Measurements from ENCODE around the gene RCAN1. TPM values are rescaled to one million over a fixed set of nuclear protein-coding genes. Genes with fewer than 3 reads are reported as not detected.

RCAN1 gene
- total and polyA plus RNA-seq, 2 of the 13 experiments (the other 11 are each of a cell fraction or from before 2014, with no cell fraction given) = 9.4 to 34.1 TPM

DNA sequence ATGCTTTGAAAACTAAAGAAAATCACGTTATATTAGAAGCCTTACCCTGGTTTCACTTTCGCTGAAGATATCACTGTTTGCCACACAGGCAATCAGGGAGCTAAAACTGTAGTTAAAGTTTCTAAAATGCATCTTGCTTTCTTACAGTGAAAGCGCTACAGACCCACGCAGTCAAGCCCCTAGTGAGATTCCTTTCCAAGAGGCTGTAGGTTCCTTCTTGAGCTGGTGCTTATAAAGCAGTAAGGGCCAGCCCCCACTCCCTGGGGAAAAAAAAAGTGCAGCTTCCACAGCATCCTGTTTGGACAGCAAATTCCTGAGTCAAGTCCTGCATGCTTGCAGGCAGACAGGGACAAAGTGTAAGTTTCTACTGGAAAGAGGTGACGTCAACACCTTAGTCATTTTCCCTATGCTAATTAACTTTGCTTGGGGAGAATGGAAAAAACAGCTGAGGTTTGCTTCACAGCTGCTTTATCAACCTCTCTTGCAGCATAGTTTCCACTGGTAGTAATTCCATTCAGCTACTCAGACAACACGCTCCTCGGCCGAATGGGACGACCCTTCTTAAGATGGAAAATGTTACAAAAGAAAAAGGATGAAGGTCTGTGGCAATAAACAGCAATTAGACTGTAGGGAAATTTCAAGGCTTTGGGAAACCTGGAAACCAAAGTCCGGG, 88.2 kb downstream of the RCAN1 start (continued):
- TF ChIP-seq HMGXB3 (CRISPR knock-in tag; IDR thresholded peaks at IDR 0.05; ENCODE audit: borderline replicate concordance) (no peak; the same call in 1 of the 2 replicates), PITX1 (CRISPR knock-in tag; IDR thresholded peaks at IDR 0.05) (peak; percentile 76; the same call in 1 of the 2 replicates), NR2F6 (IDR thresholded peaks at IDR 0.05) (peak; percentile 66), NR2F6 (CRISPR knock-in tag; IDR thresholded peaks at IDR 0.05) (peak; percentile 60; the same call in 1 of the 2 replicates), ZNF672 (CRISPR knock-in tag; IDR thresholded peaks at IDR 0.05) (no peak), ATRX (CRISPR knock-in tag; IDR thresholded peaks at IDR 0.05; ENCODE audit: borderline replicate concordance) (no peak), MAFK (conservative IDR thresholded peaks at IDR 0.05 in 1 of 2, IDR thresholded peaks at IDR 0.05 in 1 of 2; ENCODE audit: low read length in 2 of 2) (peak; percentile 68 to 77), RFX5 (IDR thresholded peaks at IDR 0.05; ENCODE audit: low read depth, low read length) (0 out of 2 replicates have a peak, but pooled peaks have one; percentile 14), RNF2 (conservative IDR thresholded peaks at IDR 0.05; ENCODE audit: low read depth) (no peak), SKI (IDR thresholded peaks at IDR 0.05; ENCODE audit: partially characterized antibody) (peak; percentile 63)
- TF ChIP-seq, protein P1, sequence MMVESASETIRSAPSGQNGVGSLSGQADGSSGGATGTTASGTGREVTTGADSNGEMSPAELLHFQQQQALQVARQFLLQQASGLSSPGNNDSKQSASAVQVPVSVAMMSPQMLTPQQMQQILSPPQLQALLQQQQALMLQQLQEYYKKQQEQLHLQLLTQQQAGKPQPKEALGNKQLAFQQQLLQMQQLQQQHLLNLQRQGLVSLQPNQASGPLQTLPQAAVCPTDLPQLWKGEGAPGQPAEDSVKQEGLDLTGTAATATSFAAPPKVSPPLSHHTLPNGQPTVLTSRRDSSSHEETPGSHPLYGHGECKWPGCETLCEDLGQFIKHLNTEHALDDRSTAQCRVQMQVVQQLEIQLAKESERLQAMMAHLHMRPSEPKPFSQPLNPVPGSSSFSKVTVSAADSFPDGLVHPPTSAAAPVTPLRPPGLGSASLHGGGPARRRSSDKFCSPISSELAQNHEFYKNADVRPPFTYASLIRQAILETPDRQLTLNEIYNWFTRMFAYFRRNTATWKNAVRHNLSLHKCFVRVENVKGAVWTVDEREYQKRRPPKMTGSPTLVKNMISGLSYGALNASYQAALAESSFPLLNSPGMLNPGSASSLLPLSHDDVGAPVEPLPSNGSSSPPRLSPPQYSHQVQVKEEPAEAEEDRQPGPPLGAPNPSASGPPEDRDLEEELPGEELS (CRISPR knock-in tag; IDR thresholded peaks at IDR 0.05) = peak; percentile 86
- TF ChIP-seq, protein P2, sequence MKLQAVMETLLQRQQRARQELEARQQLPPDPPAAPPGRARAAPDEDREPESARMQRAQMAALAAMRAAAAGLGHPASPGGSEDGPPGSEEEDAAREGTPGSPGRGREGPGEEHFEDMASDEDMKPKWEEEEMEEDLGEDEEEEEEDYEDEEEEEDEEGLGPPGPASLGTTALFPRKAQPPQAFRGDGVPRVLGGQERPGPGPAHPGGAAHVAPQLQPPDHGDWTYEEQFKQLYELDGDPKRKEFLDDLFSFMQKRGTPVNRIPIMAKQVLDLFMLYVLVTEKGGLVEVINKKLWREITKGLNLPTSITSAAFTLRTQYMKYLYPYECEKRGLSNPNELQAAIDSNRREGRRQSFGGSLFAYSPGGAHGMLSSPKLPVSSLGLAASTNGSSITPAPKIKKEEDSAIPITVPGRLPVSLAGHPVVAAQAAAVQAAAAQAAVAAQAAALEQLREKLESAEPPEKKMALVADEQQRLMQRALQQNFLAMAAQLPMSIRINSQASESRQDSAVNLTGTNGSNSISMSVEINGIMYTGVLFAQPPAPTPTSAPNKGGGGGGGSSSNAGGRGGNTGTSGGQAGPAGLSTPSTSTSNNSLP (IDR thresholded peaks at IDR 0.05; ENCODE audit: low read depth, low read length) = peak; percentile 67; the same call in 1 of the 2 replicates
- TF ChIP-seq, protein P3, sequence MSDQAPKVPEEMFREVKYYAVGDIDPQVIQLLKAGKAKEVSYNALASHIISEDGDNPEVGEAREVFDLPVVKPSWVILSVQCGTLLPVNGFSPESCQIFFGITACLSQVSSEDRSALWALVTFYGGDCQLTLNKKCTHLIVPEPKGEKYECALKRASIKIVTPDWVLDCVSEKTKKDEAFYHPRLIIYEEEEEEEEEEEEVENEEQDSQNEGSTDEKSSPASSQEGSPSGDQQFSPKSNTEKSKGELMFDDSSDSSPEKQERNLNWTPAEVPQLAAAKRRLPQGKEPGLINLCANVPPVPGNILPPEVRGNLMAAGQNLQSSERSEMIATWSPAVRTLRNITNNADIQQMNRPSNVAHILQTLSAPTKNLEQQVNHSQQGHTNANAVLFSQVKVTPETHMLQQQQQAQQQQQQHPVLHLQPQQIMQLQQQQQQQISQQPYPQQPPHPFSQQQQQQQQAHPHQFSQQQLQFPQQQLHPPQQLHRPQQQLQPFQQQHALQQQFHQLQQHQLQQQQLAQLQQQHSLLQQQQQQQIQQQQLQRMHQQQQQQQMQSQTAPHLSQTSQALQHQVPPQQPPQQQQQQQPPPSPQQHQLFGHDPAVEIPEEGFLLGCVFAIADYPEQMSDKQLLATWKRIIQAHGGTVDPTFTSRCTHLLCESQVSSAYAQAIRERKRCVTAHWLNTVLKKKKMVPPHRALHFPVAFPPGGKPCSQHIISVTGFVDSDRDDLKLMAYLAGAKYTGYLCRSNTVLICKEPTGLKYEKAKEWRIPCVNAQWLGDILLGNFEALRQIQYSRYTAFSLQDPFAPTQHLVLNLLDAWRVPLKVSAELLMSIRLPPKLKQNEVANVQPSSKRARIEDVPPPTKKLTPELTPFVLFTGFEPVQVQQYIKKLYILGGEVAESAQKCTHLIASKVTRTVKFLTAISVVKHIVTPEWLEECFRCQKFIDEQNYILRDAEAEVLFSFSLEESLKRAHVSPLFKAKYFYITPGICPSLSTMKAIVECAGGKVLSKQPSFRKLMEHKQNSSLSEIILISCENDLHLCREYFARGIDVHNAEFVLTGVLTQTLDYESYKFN (CRISPR knock-in tag; conservative IDR thresholded peaks at IDR 0.05) = peak; percentile 88

All from HepG2 (cell line).